Prostate gland (tissue), 2 donors: ENCODE measurements around the gene SOBP. TPM values are rescaled to one million over a fixed set of nuclear protein-coding genes. Genes with fewer than 3 reads are reported as not detected.

ENCODE experiments used
- DNase-seq: peaks from one replicate; pipeline ENCODE4 v3.0.0-alpha.2; 2019; ENCODE audit warnings: low spot score
- H3K27ac ChIP-seq, 2 donors: fragments of 200-600 bp; sonication (generic); 2 replicates each; pipeline ENCODE4 v1.5.1; 2017 to 2019
- H3K27me3 ChIP-seq: fragments of 200-600 bp; sonication (generic); replicated peaks from 2 replicates; pipeline ENCODE4 v1.5.1; 2019; ENCODE audit not compliant: insufficient read depth
- H3K36me3 ChIP-seq, 2 donors: fragments of 200-600 bp; sonication (generic); 1 replicate in 1 of 2; 2 replicates in 1 of 2; pipeline versions ENCODE4 v1.5.1 to v1.8.1; 2017 to 2019
- H3K4me1 ChIP-seq: fragments of 200-600 bp; sonication (generic); replicated peaks from 2 replicates; pipeline ENCODE4 v1.5.1; 2019
- H3K4me3 ChIP-seq, 2 donors: fragments of 200-600 bp; sonication (generic); 2 replicates each; pipeline ENCODE4 v1.5.1; 2017 to 2019
- H3K9me3 ChIP-seq: fragments of 200-600 bp; sonication (generic); 2 replicates; pipeline ENCODE4 v1.5.1; 2017
- CTCF ChIP-seq, 4 experiments: fragments of 200-600 bp in 2 of 4; fragments of 450-650 bp in 2 of 4; sonication (generic) in 2 of 4; IDR thresholded peaks; 1 replicate in 3 of 4; 2 replicates in 1 of 4; pipeline ENCODE4 v1.5.1; 2016 to 2019; ENCODE audit warnings: antibody characterized with exemption in 4 of 4, mild to moderate bottlenecking in 2 of 4, moderate library complexity in 2 of 4
- POLR2A ChIP-seq: fragments of 450-650 bp; IDR thresholded peaks from one replicate; pipeline ENCODE4 v1.6.1; 2016; ENCODE audit warnings: antibody characterized with exemption, mild to moderate bottlenecking
- POLR2AphosphoS5 ChIP-seq: sonication (generic); formaldehyde crosslinking; IDR thresholded peaks from one replicate; pipeline ENCODE4 v1.6.1; 2017; ENCODE audit warnings: antibody characterized with exemption
- WGBS: methylation state at CpG from one replicate; pipeline ENCODE4 v1.1.5; 2018; 5-methylcytosine and 5-hydroxymethylcytosine counted together
- intact Hi-C: fragments of 100-400 bp; cut with DNase I; formaldehyde crosslinking; loops from one replicate; pipeline ENCODE4 v1.14.2; 2022
- total RNA-seq, 2 donors: library from RNA; depleted of rRNA; stranded (reverse); fragments of >200 nt; gene quantifications; one replicate each; pipeline ENCODE4 v1.1.0, GENCODE V29; 2016

SOBP gene
- total RNA-seq, 2 donors from 2014 or later = 15.8 to 23.3 TPM

- no peak for TF ChIP-seq POLR2A
- no peak for TF ChIP-seq CTCF (IDR thresholded peaks at IDR 0.05)
- DNase-seq = no peak
- Histone ChIP-seq H3K4me3 (no peak overlapping the region), H3K27ac (no peak overlapping the region), H3K9me3 (no peaks in the 10 kb centered on the region), H3K36me3 (no peaks in the 10 kb centered on the region), H3K4me1 (no peaks in the 10 kb centered on the region), H3K27me3 (no peaks in the 10 kb centered on the region)
- 83% methylated on average over 7 of the region's 7 CpGs for WGBS
- intact Hi-C loops = no loop called here
Observed at GRCh38 chr6:107699254-107699653, 209.3 kb downstream of the SOBP start.

- no peak for TF ChIP-seq CTCF (IDR thresholded peaks at IDR 0.05)
- TF ChIP-seq POLR2A = no peak
- TF ChIP-seq POLR2AphosphoS5 = no peak
- Histone ChIP-seq H3K36me3 (no peaks in the 10 kb centered on the region), H3K27me3 (no peaks in the 10 kb centered on the region), H3K4me3 (no peak overlapping the region), H3K9me3 (no peaks in the 10 kb centered on the region), H3K27ac (no peak overlapping the region), H3K4me1 (no peaks in the 10 kb centered on the region)
- no peak for DNase-seq
- intact Hi-C loops = loop anchor here (5.0 to 10.0 kb wide), 3 partner anchors 215 to 515 kb away; no protein-coding TSS in a partner anchor
- 85% methylated on average over 14 of the region's 14 CpGs for WGBS
Observed at GRCh38 chr6:107699697-107700325, 209.9 kb downstream of the SOBP start.

GRCh38 chr6:107703606-107704005 is 213.7 kb downstream of the SOBP start:
- intact Hi-C loops = loop anchor here (2.0 to 10.0 kb wide), 4 partner anchors 29 to 519 kb away; no protein-coding TSS in a partner anchor
- DNase-seq = no peak

GRCh38 chr6:107704347-107705013 is 214.6 kb downstream of the SOBP start:
- TF ChIP-seq CTCF (IDR thresholded peaks at IDR 0.05) (peak; percentile 68 to 82 (median 72)), POLR2AphosphoS5 (no peak)
- no peak overlapping the region for H3K27ac ChIP-seq
- 39% methylated on average over 8 of the region's 8 CpGs for WGBS
- H3K9me3 ChIP-seq = no peaks in the 10 kb centered on the region
- no peak overlapping the region for H3K4me3 ChIP-seq
- intact Hi-C loops = loop anchor here (2.0 to 10.0 kb wide), 4 partner anchors 30 to 520 kb away; no protein-coding TSS in a partner anchor
- H3K27me3 ChIP-seq = no peaks in the 10 kb centered on the region
- no peak for DNase-seq
- H3K4me1 ChIP-seq = no peaks in the 10 kb centered on the region
- no peaks in the 10 kb centered on the region for H3K36me3 ChIP-seq

More at GRCh38 chr6:107703606-107704005, 213.7 kb downstream of the SOBP start:
- H3K4me1 ChIP-seq = no peaks in the 10 kb centered on the region
- H3K36me3 ChIP-seq = no peaks in the 10 kb centered on the region
- no peak for TF ChIP-seq POLR2A
- TF ChIP-seq CTCF (IDR thresholded peaks at IDR 0.05) = no peak
- TF ChIP-seq POLR2AphosphoS5 = no peak
- H3K4me3 ChIP-seq = no peak overlapping the region
- H3K9me3 ChIP-seq = no peaks in the 10 kb centered on the region
- WGBS = 93% methylated on average over 5 of the region's 5 CpGs
- H3K27ac ChIP-seq = no peak overlapping the region
- H3K27me3 ChIP-seq = no peaks in the 10 kb centered on the region
